GM12891 (cell line): Measurements from ENCODE around the gene RUNX1.

ENCODE experiments used
- POLR2A ChIP-seq: IDR thresholded peaks from 2 replicates; pipeline ENCODE4 v1.6.1; 2011; ENCODE audit warnings: low read depth, low read length, control low read depth
- POLR2AphosphoS5 ChIP-seq: IDR thresholded peaks from 2 replicates; pipeline ENCODE4 v1.6.1; 2011; ENCODE audit warnings: low read depth, low read length, control low read depth

DNA sequence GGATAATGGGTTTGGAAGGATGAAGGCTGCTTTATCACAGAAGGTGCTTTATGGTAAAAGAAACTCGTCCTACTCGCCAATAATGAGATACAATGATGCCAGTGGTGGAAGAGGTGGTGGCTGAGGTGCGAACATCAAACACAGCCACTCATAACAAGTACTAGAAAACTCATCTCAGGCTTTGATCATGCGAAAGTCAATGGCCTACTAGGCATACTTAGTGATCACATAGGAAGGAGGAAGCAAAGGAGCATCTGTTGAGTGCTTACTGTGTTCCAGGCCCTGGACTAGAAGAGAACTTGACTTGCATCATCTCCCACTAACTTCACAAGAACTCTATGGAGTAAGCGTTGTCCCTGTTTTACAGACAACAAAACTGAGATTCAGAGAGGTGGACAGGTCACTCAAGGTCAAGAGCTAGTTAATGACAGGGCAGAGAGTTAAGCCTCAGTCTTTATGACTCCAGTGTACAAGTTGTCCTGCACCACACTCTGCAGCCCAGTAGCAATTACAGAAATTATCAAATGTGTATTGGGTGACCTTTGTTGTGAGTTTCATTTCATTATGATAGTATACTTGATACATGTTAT lies 33.6 kb downstream of the RUNX1 start:
- no peak for TF ChIP-seq POLR2A
- no peak for TF ChIP-seq POLR2AphosphoS5
